CD4-positive, alpha-beta memory T cell (primary cell): ENCODE results near the gene PCGF2. TPM values are rescaled to one million over a fixed set of nuclear protein-coding genes. Genes with fewer than 3 reads are reported as not detected.

Experiments used
- CTCF ChIA-PET: fragments of 350-600 bp; sonication (Branson Sonifier 250); formaldehyde crosslinking; loops from one replicate; lab custom pipeline; 2021; ENCODE audit warnings: inconsistent platforms; ENCODE audit not compliant: partially characterized antibody; lab: Charles Lee
- POLR2A ChIA-PET: fragments of 350-600 bp; sonication (Branson Sonifier 250); formaldehyde crosslinking; loops from one replicate; lab custom pipeline; 2021; ENCODE audit not compliant: partially characterized antibody; lab: Charles Lee
- DNase-seq, 5 donors: peaks; one replicate each; pipeline versions ENCODE4 v3.0.0 to v3.0.0-alpha.2; 2020 to 2022; ENCODE audit warnings: mixed read lengths in 1 of 5
- H3K27ac ChIP-seq: one replicate; pipeline ENCODE4 v1.7.0; 2013; ENCODE audit warnings: low read depth, low read length
- H3K27me3 ChIP-seq: 2 replicates; pipeline ENCODE4 v1.7.0; 2013; ENCODE audit warnings: mild to moderate bottlenecking, low read length, moderate library complexity; ENCODE audit not compliant: insufficient read depth
- H3K36me3 ChIP-seq: 2 replicates; pipeline ENCODE4 v1.7.0; 2013; ENCODE audit warnings: mild to moderate bottlenecking, low read length, moderate library complexity; ENCODE audit not compliant: insufficient read depth
- H3K4me1 ChIP-seq: 2 replicates; pipeline ENCODE4 v1.7.0; 2013; ENCODE audit warnings: mild to moderate bottlenecking, low read length, moderate library complexity; ENCODE audit not compliant: insufficient read depth
- H3K4me3 ChIP-seq, 2 donors: one replicate each; pipeline ENCODE4 v1.7.0; 2013; ENCODE audit warnings: low read length in 2 of 2, mild to moderate bottlenecking in 1 of 2
- H3K9me3 ChIP-seq, 2 donors: one replicate each; pipeline ENCODE4 v1.7.0; 2013; ENCODE audit warnings: low read length in 2 of 2, control low read depth in 1 of 2; ENCODE audit not compliant: control insufficient read depth in 1 of 2
- H3K27ac Mint-ChIP-seq, 7 donors: one replicate each; pipeline ENCODE4 v1.8.0; 2020 to 2021; ENCODE audit warnings: mixed read lengths in 7 of 7, mild to moderate bottlenecking in 6 of 7, inconsistent platforms in 3 of 7, moderate library complexity in 3 of 7
- H3K27me3 Mint-ChIP-seq, 2 donors: one replicate each; pipeline ENCODE4 v1.8.0; 2020 to 2021; ENCODE audit warnings: mixed read lengths in 2 of 2
- H3K36me3 Mint-ChIP-seq, 2 donors: one replicate each; pipeline ENCODE4 v1.8.0; 2020 to 2021; ENCODE audit warnings: mixed read lengths in 2 of 2, inconsistent platforms in 1 of 2, mild to moderate bottlenecking in 1 of 2
- H3K4me1 Mint-ChIP-seq, 4 donors: one replicate each; pipeline ENCODE4 v1.8.0; 2020 to 2021; ENCODE audit warnings: mixed read lengths in 4 of 4, mild to moderate bottlenecking in 1 of 4
- H3K4me3 Mint-ChIP-seq, 8 donors: one replicate each; pipeline ENCODE4 v1.8.0; 2020 to 2021; ENCODE audit warnings: mixed read lengths in 8 of 8, mild to moderate bottlenecking in 7 of 8, moderate library complexity in 6 of 8, inconsistent platforms in 3 of 8
- H3K9me3 Mint-ChIP-seq, 8 donors: one replicate each; pipeline ENCODE4 v1.8.0; 2020 to 2021; ENCODE audit warnings: mixed read lengths in 8 of 8, mild to moderate bottlenecking in 5 of 8, inconsistent platforms in 3 of 8, moderate library complexity in 1 of 8
- intact Hi-C: fragments of 100-400 bp; cut with micrococcal nuclease; formaldehyde crosslinking; loops from one replicate; pipeline ENCODE4 v1.15.1; 2023
- polyA plus RNA-seq, 2 donors: library from polyadenylated mRNA; unstranded; fragments of 300-500 nt; fragmentation: Illumina TruSeq; gene quantifications; one replicate each; pipeline ENCODE4 v1.2.3, GENCODE V29; 2021
- total RNA-seq, 2 experiments: library from RNA; stranded (reverse); gene quantifications; one replicate each; pipeline ENCODE4 v1.2.3, GENCODE V29; 2021

PCGF2 gene
- total RNA-seq = not detected
- polyA plus RNA-seq = not detected

DNA sequence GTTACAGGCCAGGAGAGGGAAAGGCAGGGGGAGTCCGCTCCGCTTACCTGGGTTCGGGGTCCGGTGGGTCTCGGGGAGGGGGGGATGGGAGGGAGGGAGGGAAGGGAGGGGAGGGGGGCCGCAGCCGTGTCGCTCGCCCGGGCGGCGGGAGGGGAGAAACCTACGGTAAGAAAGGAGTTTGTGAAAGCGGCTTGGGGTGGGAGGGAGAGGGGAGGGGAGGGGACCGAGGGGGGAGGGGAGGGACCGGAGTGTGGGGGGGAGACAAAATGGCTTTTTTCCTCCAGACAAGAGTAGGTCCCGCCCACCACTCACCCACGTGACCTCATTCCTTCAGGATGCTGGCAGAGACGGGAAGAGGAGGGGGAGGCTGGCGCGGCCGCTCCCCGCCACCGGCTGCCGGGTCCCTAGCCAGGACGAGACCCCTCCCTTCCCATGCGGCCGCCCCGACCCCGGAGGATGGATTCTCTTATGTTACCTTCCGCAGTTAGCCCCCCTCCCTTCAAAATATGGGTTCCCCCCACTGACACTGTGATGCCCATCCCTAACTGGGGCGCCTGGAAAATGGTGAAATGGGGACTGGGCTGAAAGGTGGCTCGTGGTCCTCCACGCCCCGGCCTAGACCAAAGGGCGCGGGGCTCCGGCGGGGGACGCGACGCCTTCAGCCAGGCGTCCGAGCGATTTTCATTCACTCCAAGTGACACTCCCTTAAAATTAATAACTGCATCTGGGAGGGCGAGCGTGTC lies at the start of gene PCGF2:
Gene PCGF2 (minus strand): TSS at position 188 of the 743 bp plus-strand sequence. CDS start 7,934 bp downstream, outside the sequence.
- peaks cover 20 to 46% (median 32%) of the 10 kb centered on the region in 4 donors for H3K4me1 Mint-ChIP-seq
- peak in 1 of 5 donors; percentile 35 for DNase-seq

DNA sequence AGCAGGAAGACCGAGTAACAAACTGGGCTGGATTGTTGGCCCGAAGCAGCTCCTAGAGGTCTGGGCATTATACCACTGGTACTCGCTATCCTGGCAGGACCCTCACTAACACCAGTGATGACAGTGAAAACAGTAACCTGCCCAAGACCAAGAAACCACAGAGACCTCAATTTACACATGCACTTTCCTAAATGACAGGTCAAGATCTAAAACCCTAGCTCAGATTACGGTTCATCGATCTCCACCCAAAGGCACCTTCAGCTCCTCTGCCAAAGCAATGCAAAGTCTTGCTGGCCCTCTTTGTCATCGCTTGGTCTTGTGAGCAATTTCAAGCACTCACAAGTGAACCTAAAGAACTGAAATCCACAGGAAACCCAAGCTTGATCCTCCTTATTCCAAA lies 49.7 kb upstream of the PCGF2 start:
- H3K27me3 ChIP-seq = no peaks in the 10 kb centered on the region
- Mint-ChIP-seq H3K4me3 (peak overlapping the region; percentile 91 to 98 (median 94)), H3K4me1 (peaks cover 30 to 56% (median 42%) of the 10 kb centered on the region in 4 donors), H3K9me3 (peaks cover 0 to 2% (median 0%) of the 10 kb centered on the region in 8 donors), H3K27me3 (no peaks in the 10 kb centered on the region), H3K36me3 (peaks cover 22 to 45% of the 10 kb centered on the region in 2 donors), H3K27ac (peak overlapping the region; percentile 86 to 96 (median 92))
- no peaks in the 10 kb centered on the region for H3K9me3 ChIP-seq
- peak overlapping the region; percentile 53 to 76 for H3K4me3 ChIP-seq
- peaks cover 27% of the 10 kb centered on the region for H3K4me1 ChIP-seq
- H3K27ac ChIP-seq = peak overlapping the region; percentile 76
- intact Hi-C loops = loop anchor here (1.0 to 2.0 kb wide), 2 partner anchors 55 to 355 kb away; partner anchors contain the start of gene RPL23
- ChIA-PET CTCF (interaction anchor here (0.7 kb wide), 1 partner anchor 63 kb away, joined by 3 read pairs; no protein-coding TSS in a partner anchor), POLR2A (interaction anchor here (0.8 to 5.1 kb wide), 7 partner anchors 12 to 406 kb away, joined by 3 to 27 read pairs (median 5); partner anchors contain the start of genes CWC25, LASP1, MLLT6 and PSMB3)
- no peak for DNase-seq
- peaks cover 15% of the 10 kb centered on the region for H3K36me3 ChIP-seq

More for the DNA sequence above, at the start of gene PCGF2:
- CTCF ChIA-PET = no interaction called here
- Mint-ChIP-seq H3K9me3 (peaks cover 0 to 14% (median 0%) of the 10 kb centered on the region in 8 donors), H3K27ac (no peak within 1 kb of the TSS), H3K4me3 (peak within 1 kb of the TSS; percentile 63 to 99 (median 75)), H3K27me3 (peaks cover 23 to 27% of the 10 kb centered on the region in 2 donors), H3K36me3 (peaks cover 3 to 16% of the 10 kb centered on the region in 2 donors)
- Histone ChIP-seq H3K27ac (no peak within 1 kb of the TSS), H3K36me3 (no peaks in the 10 kb centered on the region), H3K27me3 (peaks cover 37% of the 10 kb centered on the region), H3K4me1 (peaks cover 50% of the 10 kb centered on the region), H3K9me3 (no peaks in the 10 kb centered on the region), H3K4me3 (peak within 1 kb of the TSS; percentile 11 to 51)
- POLR2A ChIA-PET = interaction anchor here (1.8 to 5.5 kb wide), 2 partner anchors 17 to 43 kb away, joined by 5 to 50 read pairs; partner anchors contain the start of gene MLLT6
- intact Hi-C loops = no loop called here

DNA sequence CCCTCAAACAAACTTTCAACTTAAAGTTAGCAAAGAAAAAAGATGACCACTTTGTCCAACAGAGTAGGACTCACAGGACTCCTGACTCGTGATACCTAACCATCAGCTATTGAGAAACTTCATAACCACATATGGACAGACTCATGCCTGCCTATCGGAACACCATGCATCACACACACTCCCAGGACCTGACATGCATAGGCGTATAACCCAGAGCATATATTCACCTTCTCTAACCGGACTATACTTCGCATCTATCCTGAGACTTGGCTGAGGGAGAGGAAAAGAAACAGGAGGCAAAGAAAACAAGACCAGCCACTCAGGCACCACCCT lies 49.0 kb upstream of the PCGF2 start:
- Mint-ChIP-seq H3K27ac (peak overlapping the region in 6 of 7 donors; percentile 15 to 89 (median 58)), H3K36me3 (peaks cover 16 to 42% of the 10 kb centered on the region in 2 donors), H3K4me1 (peaks cover 30 to 62% (median 45%) of the 10 kb centered on the region in 4 donors), H3K9me3 (peaks cover 0 to 2% (median 0%) of the 10 kb centered on the region in 8 donors), H3K27me3 (no peaks in the 10 kb centered on the region), H3K4me3 (peak overlapping the region in 7 of 8 donors; percentile 32 to 97 (median 48))
- CTCF ChIA-PET = no interaction called here
- intact Hi-C loops = no loop called here
- H3K9me3 ChIP-seq = no peaks in the 10 kb centered on the region
- H3K27me3 ChIP-seq = no peaks in the 10 kb centered on the region
- H3K4me1 ChIP-seq = peaks cover 27% of the 10 kb centered on the region
- peaks cover 8% of the 10 kb centered on the region for H3K36me3 ChIP-seq
- POLR2A ChIA-PET = interaction anchor here (3.0 to 5.1 kb wide), 2 partner anchors 45 to 72 kb away, joined by 15 to 27 read pairs; partner anchors contain the start of genes LASP1 and PSMB3
- no peak overlapping the region for H3K27ac ChIP-seq
- no peak for DNase-seq
- H3K4me3 ChIP-seq = no peak overlapping the region

DNA sequence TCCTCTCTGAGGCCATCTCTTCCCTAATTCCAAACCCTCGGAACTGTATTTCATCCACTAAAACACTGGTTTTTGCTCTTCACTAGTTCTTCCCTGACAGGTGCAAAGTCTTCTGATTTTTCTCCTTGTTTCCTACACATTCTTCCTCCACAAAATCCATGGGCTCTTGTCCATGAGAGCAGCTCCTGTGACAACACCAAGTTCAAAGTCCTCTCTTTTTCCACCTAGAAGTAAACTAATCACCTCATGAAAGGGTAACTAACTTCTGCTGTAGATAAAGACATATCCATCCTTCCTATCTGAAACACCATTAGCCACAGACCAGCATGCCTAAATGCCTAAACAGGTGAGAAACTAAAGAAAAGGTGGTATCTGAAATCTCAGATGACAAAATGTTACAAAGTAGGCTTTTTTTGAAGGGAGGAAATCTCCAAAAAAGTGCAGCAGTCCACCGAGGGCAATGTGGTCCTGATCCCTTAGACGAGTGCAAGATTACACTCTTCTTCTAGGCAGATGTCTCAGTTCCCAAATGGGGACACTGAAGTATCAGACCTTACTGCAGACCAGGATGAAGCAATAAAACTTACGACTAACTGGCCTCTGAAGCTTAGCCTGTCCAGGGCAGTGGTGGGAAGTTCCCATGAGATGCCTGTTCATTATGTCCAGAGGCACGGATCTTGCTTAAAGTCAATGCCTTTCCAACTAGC lies 48.5 kb upstream of the PCGF2 start:
- Histone ChIP-seq H3K27ac (no peak overlapping the region), H3K4me3 (no peak overlapping the region), H3K27me3 (no peaks in the 10 kb centered on the region), H3K36me3 (peaks cover 3% of the 10 kb centered on the region), H3K9me3 (no peaks in the 10 kb centered on the region), H3K4me1 (peaks cover 27% of the 10 kb centered on the region)
- peak overlapping the region in 7 of 8 donors; percentile 17 to 97 (median 47) for H3K4me3 Mint-ChIP-seq
- DNase-seq = no peak
- ChIA-PET POLR2A (interaction anchor here (5.1 kb wide), 1 partner anchor 72 kb away, joined by 27 read pairs; the partner anchor contains the start of gene LASP1), CTCF (no interaction called here)
- intact Hi-C loops = no loop called here
- H3K4me1 Mint-ChIP-seq = peaks cover 30 to 62% (median 46%) of the 10 kb centered on the region in 4 donors
- peaks cover 0 to 2% (median 0%) of the 10 kb centered on the region in 8 donors for H3K9me3 Mint-ChIP-seq
- no peaks in the 10 kb centered on the region for H3K27me3 Mint-ChIP-seq
- H3K36me3 Mint-ChIP-seq = peaks cover 11 to 39% of the 10 kb centered on the region in 2 donors
- peak overlapping the region in 6 of 7 donors; percentile 15 to 89 (median 45) for H3K27ac Mint-ChIP-seq

DNA sequence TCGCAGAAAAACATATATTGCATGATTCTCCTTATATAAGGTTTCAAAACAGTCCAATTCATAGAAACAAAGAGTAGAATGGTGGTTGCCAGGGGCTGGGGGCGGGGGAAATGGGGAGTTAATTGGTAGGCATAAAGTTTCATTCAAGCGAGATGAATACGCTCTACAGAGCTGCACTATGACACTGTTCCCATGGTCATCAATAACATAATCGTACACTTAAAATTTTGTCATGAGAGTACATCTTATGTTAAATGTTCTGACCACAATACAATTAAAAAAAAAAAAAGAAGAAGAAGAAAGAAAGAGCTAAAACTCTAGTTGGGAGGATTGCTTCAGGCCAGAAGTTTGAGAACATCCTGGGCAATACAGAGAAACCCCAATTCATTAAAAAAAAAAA lies 46.1 kb upstream of the PCGF2 start:
- H3K27me3 ChIP-seq = no peaks in the 10 kb centered on the region
- H3K4me1 Mint-ChIP-seq = peaks cover 24 to 67% (median 53%) of the 10 kb centered on the region in 4 donors
- H3K4me3 Mint-ChIP-seq = no peak overlapping the region
- H3K36me3 ChIP-seq = no peaks in the 10 kb centered on the region
- H3K4me1 ChIP-seq = peaks cover 27% of the 10 kb centered on the region
- CTCF ChIA-PET = interaction anchor here (1.1 kb wide), 1 partner anchor 189 kb away, joined by 4 read pairs; no protein-coding TSS in a partner anchor
- peak overlapping the region in 1 of 7 donors; percentile 48 for H3K27ac Mint-ChIP-seq
- intact Hi-C loops = no loop called here
- DNase-seq = no peak
- H3K9me3 ChIP-seq = no peaks in the 10 kb centered on the region
- POLR2A ChIA-PET = interaction anchor here (0.6 kb wide), 1 partner anchor 29 kb away, joined by 3 read pairs; no protein-coding TSS in a partner anchor
- no peaks in the 10 kb centered on the region for H3K27me3 Mint-ChIP-seq
- no peak overlapping the region for H3K27ac ChIP-seq
- H3K4me3 ChIP-seq = no peak overlapping the region
- H3K36me3 Mint-ChIP-seq = peaks cover 8 to 40% of the 10 kb centered on the region in 2 donors
- no peaks in the 10 kb centered on the region for H3K9me3 Mint-ChIP-seq

DNA sequence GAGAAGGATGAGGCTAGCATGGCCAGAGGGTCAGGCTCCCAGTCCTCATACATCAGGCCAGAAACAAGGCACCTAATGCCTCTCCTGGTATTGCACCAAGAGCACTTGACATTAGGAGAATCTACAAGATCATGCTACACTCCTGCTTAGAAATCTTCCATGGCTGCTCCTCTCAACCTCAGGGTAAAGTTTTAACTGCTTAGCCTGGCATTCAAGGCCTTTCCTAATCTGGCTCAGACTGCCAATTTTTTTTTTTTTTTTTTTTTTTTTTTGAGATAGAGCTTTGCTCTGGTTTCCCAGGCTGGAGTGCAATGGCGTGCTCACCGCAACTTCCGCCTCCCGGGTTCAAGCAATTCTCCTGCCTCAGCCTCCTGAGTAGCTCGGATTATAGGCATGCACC lies 43.0 kb upstream of the PCGF2 start:
- Mint-ChIP-seq H3K9me3 (no peaks in the 10 kb centered on the region), H3K36me3 (peaks cover 5 to 32% of the 10 kb centered on the region in 2 donors)
- CTCF ChIA-PET = interaction anchor here (0.6 to 0.8 kb wide), 2 partner anchors 17 to 444 kb away, joined by 3 read pairs; no protein-coding TSS in a partner anchor

More for the DNA sequence above, 43.0 kb upstream of the PCGF2 start:
- H3K27ac Mint-ChIP-seq = no peak overlapping the region
- Histone ChIP-seq H3K36me3 (peaks cover 5% of the 10 kb centered on the region), H3K9me3 (no peaks in the 10 kb centered on the region), H3K4me3 (no peak overlapping the region), H3K4me1 (peaks cover under 1% of the 10 kb centered on the region), H3K27ac (no peak overlapping the region), H3K27me3 (no peaks in the 10 kb centered on the region)
- H3K27me3 Mint-ChIP-seq = no peaks in the 10 kb centered on the region
- H3K4me1 Mint-ChIP-seq = peaks cover 0 to 44% (median 28%) of the 10 kb centered on the region in 4 donors
- no peak for DNase-seq
- POLR2A ChIA-PET = no interaction called here
- intact Hi-C loops = no loop called here
- no peak overlapping the region for H3K4me3 Mint-ChIP-seq
